Hematopoietic multipotent progenitor cell treated with erythropoietin and hydrocortisone succinate and interleukin-3 and kit ligand, for 6 days (in vitro differentiated cells): ENCODE results near the gene SLC16A5.
"Not testable (repeated sequence)": the region's sequence is repeated elsewhere in the genome, so short reads cannot be mapped to it uniquely, and the experiment has no call there.

ENCODE experiments used
- DNase-seq: peaks from one replicate; pipeline ENCODE4 v3.0.0-alpha.2; 2015

SLC16A5 gene

DNA sequence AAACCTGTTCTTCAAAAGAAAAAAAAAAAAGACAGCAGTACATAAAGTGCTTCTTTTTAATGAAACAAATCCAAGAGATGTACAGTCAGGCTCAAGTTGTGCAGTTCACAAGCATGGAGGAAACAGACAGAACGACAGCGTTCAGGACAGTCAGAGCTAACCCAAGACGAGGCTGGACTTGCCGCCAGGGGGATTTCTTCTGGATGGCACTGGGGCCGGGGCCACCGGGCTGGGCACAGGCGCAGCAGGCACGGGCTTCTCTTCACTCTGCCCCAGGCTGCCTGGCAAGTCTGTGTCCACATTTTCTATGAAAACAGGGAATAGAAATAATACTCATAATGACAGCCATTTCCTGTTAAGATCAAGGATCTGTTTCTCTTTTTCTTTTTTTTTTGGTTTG lies 48.2 kb downstream of the SLC16A5 start:
- DNase-seq = no peak

DNA sequence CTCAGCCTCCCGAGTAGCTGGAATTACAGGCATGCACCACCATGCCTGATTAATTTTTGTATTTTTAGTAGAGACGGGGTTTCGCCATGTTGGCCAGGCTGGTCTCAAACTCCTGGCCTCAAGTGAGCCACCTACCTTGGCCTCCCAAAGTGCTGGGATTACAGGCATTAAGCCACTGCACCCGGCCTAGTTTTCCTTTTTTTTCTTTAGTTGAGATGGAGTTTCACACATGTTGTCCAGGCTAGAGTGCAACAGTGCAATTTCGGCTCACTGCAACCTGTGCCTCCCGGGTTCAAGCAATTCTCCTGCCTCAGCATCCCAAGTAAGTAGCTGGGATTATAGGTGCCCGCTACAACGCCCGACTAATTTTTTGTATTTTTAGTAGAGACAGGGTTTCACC lies 50.0 kb downstream of the SLC16A5 start:
- not testable (repeated sequence) for DNase-seq

DNA sequence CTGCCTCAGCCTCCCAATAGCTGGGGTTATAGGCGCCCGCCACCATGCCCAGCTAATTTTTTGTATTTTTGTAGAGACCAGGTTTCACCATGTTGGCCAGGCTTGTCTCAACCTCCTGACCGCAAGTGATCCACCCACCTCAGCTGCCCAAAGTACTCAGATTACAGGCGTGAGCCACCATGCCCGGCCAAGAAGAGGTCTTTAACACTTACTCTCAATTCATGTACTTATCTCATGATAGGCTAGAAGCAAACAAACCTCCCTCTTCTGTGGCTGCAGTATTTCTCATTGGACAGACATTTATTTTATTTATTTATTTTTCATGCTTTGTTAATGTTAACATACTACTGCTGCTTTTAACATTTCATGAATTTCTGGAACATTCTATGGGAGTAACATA lies 50.8 kb downstream of the SLC16A5 start:
- DNase-seq = no peak

DNA sequence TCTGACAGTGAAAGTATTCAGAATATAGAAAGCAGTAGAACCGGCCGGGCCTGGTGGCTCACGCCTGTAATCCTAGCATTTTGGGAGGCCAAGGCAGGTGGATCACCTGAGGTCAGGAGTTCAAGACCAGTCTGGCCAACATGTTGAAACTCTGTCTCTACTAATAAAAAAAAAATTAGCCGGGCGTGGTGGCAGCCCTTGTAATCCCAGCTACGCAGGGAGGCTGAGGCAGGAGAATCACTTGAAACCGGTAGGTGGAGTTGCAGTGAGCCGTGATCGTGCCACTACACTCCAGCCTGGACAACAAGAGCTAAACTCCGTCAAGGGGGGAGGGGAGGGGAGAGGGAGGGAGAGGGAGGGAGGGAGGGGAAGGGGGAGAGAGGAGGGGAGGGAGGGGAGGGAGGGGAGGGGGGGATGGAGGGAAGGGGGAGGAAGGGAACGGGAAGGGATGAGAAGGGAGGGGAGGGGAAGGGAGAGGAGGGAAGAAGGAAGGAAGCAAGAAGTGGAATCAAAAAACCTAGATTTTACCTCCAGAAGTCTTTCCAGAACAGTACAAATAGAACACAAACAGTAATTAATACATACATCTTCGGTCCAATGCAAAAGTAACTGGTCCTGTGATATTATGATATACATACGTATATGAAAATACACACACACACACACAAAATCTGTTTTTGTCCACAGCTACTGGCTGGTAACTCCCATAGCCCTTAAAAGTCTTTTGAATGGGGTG lies 54.6 kb downstream of the SLC16A5 start:
- DNase-seq = no peak

DNA sequence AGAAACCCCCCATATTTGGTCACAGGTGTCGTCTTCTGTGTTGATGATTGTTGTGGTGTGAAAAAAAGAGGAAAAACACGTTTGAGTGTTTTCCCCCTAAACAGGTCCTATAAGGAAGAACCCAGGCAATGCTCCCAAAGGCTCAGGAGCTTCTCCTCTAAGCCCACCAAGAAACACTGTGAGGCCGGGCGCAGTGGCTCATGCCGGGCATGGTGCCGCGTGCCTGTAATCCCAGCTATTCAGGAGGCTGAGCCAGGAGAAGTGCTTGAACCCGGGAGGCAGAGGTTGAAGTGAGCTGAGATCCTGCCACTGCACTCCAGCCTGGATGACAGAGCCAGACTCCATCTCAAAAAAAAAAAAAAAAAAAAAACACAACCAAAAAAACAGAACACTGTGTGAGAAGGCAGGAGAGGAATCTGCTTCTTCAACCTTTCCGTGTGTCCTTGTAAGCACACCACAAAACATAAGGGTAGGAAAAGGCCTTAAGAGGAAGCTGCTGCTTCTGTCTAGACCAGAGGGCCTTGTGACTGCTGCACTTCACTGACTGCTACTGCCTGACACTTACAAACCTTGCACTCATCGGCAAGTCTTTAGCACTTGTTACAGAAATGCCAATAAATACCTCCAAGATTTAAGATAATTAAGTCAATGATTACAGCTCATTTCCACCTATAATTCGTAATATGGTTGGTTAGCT lies 57.2 kb downstream of the SLC16A5 start:
- no peak for DNase-seq

DNA sequence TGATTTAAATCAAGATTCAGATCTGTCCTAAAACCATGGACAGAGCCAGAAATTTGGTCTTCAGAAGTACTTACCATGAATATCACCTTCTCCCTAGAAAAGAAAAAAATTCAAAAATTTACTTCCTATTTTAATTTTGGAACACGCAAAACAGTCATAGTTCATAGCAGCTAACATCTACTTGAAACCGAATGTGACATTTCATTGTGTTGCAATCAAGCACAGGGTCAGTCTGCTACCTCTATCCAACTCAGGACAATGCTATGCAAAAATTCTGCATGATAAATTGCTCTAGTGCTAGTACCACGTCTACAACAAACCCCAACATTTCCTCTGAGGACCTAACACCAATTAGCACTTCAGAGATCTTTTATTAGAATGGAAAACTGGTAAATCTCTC lies 58.8 kb downstream of the SLC16A5 start:
- DNase-seq = no peak

DNA sequence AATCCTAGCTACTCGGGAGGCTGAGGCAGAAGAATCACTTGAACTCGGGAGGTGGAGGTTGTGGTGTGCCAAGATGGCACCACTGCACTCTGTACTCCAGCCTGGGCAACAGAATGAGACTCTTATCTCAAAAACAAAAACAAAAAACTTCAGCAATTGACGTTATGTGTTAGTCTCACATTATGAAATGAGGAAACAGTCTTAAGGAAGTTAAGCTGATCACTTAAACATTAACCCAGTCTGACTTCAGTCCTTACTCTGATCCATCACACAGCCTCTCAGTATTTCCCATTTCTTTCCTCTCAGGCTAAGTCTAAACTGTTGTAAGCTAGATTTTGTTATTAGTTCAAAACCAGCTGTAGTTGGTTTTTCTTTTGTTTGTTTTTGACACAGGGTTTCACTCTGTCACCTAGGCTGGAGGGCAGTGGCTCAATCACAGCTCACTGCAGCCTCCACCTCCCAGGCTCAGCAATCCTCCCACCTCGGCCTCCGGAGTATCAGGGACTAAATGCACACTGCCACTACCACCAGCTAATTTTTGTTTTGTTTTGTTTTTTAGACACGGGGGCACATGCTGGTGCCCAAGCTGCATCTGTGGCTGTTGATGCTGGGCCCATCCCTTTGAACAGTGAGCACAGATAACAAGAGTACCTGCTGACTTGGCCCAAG lies 60.3 kb downstream of the SLC16A5 start:
- DNase-seq = no peak

DNA sequence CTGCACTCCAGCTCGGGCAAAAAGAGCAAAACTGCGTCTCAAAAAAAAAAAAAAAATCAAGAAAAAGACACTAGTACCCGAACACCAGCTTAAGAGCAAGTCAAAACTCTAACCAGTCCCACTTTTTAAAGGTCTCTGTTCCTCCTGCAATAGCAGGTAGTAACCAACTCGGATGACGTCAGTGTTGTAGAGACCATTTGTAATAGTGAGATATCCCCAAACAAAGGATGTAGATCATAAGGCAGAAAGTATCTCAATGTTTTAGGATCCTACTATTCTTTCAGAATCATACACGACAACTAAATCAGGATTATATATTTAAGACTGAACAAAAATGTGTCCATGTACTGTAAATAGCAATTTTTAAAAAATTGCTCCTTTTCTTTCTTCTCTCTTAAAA lies 64.2 kb downstream of the SLC16A5 start:
- peak; percentile 37 for DNase-seq

DNA sequence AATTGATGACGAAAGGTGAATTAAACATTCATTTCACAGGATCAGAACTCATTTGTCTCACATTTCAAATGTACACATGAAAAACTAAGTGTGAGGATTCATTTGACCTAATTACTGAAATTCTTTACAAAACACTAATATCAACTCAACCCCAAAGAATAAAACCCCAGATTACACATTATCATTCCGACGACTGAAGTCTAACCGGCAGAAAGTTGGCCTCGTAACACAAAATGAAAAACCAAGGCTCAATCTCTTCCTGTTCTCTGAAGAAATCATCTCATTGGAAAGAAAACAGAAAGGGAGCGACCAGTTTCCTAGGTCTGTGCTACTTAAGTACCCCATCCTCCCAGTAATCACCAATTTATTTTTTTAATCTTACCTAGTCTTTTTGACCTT lies 64.8 kb downstream of the SLC16A5 start:
- no peak for DNase-seq

DNA sequence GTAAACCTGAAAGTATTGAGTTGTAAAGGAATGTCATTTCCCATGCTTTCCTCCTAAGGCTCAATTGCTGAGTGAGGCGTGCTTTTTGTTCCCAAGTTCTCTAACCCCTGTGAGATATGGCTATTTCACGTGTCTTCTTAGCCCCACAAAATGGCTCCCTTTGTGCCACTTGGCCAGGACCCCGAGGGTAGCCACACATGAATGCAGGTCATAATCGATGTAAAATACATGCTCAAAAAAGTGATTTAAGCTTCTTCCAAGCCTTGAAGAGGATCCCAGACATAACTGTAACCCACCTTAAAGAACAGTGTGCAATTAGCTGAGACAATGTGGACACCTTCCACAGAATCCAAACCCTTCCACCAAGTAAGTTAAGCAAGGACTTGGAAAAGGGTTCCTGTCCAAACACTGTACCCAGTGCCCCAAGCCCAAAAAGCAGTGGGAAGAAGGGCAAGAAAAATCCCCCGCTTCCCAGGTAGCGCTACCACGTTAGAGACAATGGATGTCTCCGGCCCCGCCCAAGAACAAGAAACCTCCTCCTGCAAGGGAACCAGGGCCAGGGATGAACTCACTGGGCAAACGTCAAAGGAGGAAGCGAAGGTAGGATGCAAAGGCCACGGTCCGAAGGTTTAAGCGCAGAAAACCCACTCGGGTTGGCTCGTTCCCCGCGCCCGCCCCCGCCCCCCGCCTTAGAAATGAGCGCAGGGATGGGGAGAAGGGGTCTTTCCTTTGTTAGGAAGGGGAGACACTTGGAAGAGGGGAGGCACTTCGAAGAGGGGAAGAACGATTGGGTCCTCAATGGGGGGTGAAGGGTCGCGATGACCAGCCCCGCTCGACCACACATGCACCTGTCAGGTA lies 65.4 kb downstream of the SLC16A5 start:
- peak; percentile 69 for DNase-seq

DNA sequence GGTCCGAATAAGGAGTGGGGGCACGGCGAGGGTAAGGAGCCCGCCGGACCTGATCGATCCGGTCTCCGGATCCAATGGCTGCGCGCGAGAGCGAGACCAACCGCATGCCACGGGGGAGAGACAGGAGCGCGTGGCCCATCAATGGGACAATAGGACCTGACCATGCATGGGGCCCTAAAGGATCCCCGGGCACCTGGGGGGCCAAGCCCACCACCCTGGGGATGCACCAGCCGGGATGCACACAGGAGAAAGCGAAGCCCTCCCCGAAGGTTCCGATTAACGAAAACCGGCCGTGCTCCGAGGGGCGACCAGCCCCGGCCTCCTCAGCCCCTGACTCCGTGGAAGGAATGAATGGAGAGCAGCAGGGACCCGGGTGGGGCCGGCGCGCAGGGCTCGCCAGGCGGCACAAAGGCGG lies 66.0 kb downstream of the SLC16A5 start:
- peak; percentile 39 for DNase-seq

DNA sequence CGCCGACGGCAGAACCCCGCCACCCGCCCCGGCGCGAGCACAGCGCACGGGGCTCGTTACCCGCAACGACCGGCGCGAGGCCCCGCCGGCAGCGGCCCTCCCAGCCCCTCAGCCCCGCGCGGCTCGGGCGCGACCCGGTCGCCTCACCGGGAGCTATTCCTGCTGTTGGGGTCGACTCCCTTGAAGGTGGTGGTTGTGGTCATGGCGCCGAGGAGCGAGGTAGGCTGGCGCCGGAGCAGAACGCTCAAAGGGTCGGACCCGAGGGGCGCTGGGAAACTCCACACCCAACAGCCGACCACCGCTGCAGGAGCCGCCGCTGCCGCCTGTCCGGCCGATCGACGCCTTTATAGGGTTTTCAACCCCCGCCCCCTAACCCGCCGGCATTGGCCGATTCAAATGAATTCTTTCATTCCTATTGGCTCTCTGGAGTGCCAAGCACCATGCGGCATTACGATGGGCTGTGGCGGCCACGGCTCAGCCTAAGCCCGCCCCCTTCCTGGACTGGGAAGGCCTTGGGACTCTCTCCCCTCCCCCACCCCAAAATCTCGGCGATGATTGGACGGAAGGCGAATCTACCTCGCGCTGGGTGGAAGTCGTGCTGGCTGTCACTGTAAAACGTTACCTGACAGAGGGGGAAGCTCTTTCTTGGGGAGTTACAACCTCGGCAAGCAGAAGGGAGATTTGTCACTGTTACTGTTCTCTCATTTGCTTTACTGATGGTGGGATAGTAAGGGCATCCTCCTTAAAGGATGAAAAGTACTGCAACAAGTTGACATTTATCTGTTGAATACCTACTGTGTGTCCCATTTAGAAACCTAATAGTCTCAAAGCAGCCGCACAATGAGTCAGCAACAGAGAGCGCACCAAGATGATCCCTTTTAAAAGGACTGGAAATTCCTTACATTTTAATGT lies 66.7 kb downstream of the SLC16A5 start, which contains the start of gene JPT1:
JPT1 (minus strand) TSS at position 318 of the 912 bp plus-strand sequence; CDS start at position 203, 115 bp downstream.
- peak; percentile 100 for DNase-seq

DNA sequence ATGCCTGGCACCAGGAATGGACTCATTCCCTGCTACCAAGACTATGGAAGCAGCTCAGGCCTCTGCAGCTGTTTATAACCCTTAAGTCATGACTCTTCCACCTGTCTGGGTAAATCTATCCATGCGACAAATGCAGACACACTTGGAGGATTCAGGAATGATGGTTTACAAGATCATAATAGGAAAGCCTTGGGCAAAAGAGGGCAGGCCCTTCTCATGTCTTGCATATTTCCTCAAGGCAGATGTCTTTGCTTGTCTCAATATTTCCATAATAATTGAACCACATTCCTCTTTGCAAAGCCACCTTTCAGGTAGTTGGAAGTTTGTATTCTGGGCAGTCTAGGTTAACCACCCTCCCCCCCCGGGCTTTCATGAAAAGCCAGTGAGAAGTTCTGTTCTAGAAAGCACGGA lies 67.4 kb downstream of the SLC16A5 start:
- DNase-seq = no peak
